DMS53 treated with DMSO at 0.1 percent for 48 hours (cell line): ENCODE data around the gene PRR9.

Source experiments
- DNase-seq: peaks from one replicate; lab custom pipeline; 2025; ENCODE audit not compliant: unreplicated experiment; lab: John Stamatoyannopoulos, UW

Gene PRR9

GRCh38 chr1:153262462-153263157 is 45.2 kb downstream of the PRR9 start:
- DNase-seq: no peak

- no peak for DNase-seq
Observed at GRCh38 chr1:153265457-153265856, 48.1 kb downstream of the PRR9 start.
